Right lobe of liver (tissue), 4 donors: ENCODE data around the gene CHFR.

Source experiments
- CTCF ChIP-seq, 4 donors: fragments of 200-600 bp in 3 of 4; fragments of 450-650 bp in 1 of 4; IDR thresholded peaks; one replicate each; pipeline versions ENCODE4 v1.5.1 to v1.8.0; 2016 to 2022; ENCODE audit warnings: antibody characterized with exemption in 4 of 4, mild to moderate bottlenecking in 2 of 4
- POLR2A ChIP-seq: fragments of 450-650 bp; IDR thresholded peaks from one replicate; pipeline ENCODE4 v1.6.1; 2017; ENCODE audit warnings: antibody characterized with exemption, mild to moderate bottlenecking
- donor health status: DM: no; HTN: no; CAD: no.
- donor health status: DM: no; HTN: no; CAD: no.
- donor health status: DM: no; HTN: yes; CAD: no.

GRCh38 chr12:132926415-132926833, 39.0 kb upstream of the CHFR start:
- TF ChIP-seq CTCF (IDR thresholded peaks at IDR 0.05): no peak
- no peak for TF ChIP-seq POLR2A
